ENCODE data around the gene BYSL.

The BYSL gene

GRCh38 chr6:41976794-41977484 lies 55.6 kb downstream of the BYSL start:
- DNase-seq (ENCODE audit: low read depth), result no peak

Measured in stimulated activated CD8-positive, alpha-beta memory T cell treated with anti-CD3 and anti-CD28 coated beads, Interleukin-15, amount 100 ng/mL, for 1 hour (primary cell).